RWPE1 (cell line): Measurements from ENCODE around the gene SUOX.

Source experiments
- CTCF ChIA-PET: fragments of 350-600 bp; sonication (Branson Sonifier 250); formaldehyde crosslinking; extraction: SDS; loops from one replicate; lab custom pipeline; 2021; lab: Yijun Ruan, JAX
- POLR2A ChIA-PET: fragments of 400-600 bp; formaldehyde crosslinking; extraction: SDS; loops from one replicate; lab custom pipeline; 2020; ENCODE audit warnings: antibody characterized with exemption; ENCODE audit not compliant: low non-redundant PET; lab: Yijun Ruan, JAX
- DNase-seq: peaks from one replicate; pipeline ENCODE4 v3.0.0; 2012; ENCODE audit warnings: low spot score
- H3K27ac ChIP-seq: fragments of 450-650 bp; 2 replicates; pipeline ENCODE4 v1.5.1; 2017
- CTCF ChIP-seq: fragments of 450-650 bp; conservative IDR thresholded peaks from 2 replicates; pipeline ENCODE4 v1.5.1; 2017; ENCODE audit warnings: low read depth, mild to moderate bottlenecking

The SUOX gene

GRCh38 chr12:56029666-56030293 lies 32.7 kb downstream of the SUOX start:
- peak; percentile 67 for TF ChIP-seq CTCF
- H3K27ac ChIP-seq, result no peak overlapping the region
- POLR2A ChIA-PET, result interaction anchor here (0.6 kb wide), 1 partner anchor 32 kb away, joined by 5 read pairs; no protein-coding TSS in a partner anchor
- CTCF ChIA-PET, result interaction anchor here (0.6 to 1.3 kb wide), 5 partner anchors 10 to 167 kb away, joined by 3 to 5 read pairs (median 4); no protein-coding TSS in a partner anchor
- DNase-seq, result peak; percentile 57

- DNase-seq, result no peak
- POLR2A ChIA-PET, result no interaction called here
- CTCF ChIA-PET, result no interaction called here
- TF ChIP-seq CTCF, result no peak
- H3K27ac ChIP-seq, result no peak overlapping the region
Observed at GRCh38 chr12:56031987-56032386, 34.9 kb downstream of the SUOX start.

- no peak overlapping the region for H3K27ac ChIP-seq
- CTCF ChIA-PET, result no interaction called here
- POLR2A ChIA-PET, result interaction anchor here (0.6 kb wide), 1 partner anchor 141 kb away, joined by 4 read pairs; no protein-coding TSS in a partner anchor
- no peak for DNase-seq
- TF ChIP-seq CTCF, result no peak
Observed at GRCh38 chr12:56034586-56035332, 37.7 kb downstream of the SUOX start.

GRCh38 chr12:56037161-56037560 lies 40.1 kb downstream of the SUOX start:
- TF ChIP-seq CTCF, result no peak
- CTCF ChIA-PET, result interaction anchor here (0.6 kb wide), 1 partner anchor 111 kb away, joined by 3 read pairs; no protein-coding TSS in a partner anchor
- H3K27ac ChIP-seq, result no peak overlapping the region
- POLR2A ChIA-PET, result no interaction called here
- DNase-seq, result no peak

- H3K27ac ChIP-seq, result no peak overlapping the region
- no peak for DNase-seq
- TF ChIP-seq CTCF, result no peak
- POLR2A ChIA-PET, result no interaction called here
- CTCF ChIA-PET, result interaction anchor here (0.6 kb wide), 2 partner anchors 24 to 112 kb away, joined by 3 read pairs; no protein-coding TSS in a partner anchor
Observed at GRCh38 chr12:56038022-56038655, 41.1 kb downstream of the SUOX start.

GRCh38 chr12:56040151-56040550 lies 43.1 kb downstream of the SUOX start:
- ChIA-PET CTCF (no interaction called here), POLR2A (interaction anchor here (0.6 kb wide), 1 partner anchor 110 kb away, joined by 6 read pairs; no protein-coding TSS in a partner anchor)
- H3K27ac ChIP-seq, result peak overlapping the region; percentile 83; the same call in 1 of the 2 replicates
- DNase-seq, result no peak
- TF ChIP-seq CTCF, result no peak
